CD4-positive, alpha-beta T cell (primary cell): Measurements from ENCODE around the gene GRIA4. TPM values are rescaled to one million over a fixed set of nuclear protein-coding genes. Genes with fewer than 3 reads are reported as not detected.

Experiments
- ATAC-seq: fragments of 200-7000 bp; cut with Tn5 transposase; one replicate; pipeline ENCODE4 v1.10.0; 2022; ENCODE audit warnings: mild to moderate bottlenecking; ENCODE audit not compliant: poor library complexity
- CTCF ChIA-PET: fragments of 350-600 bp; sonication (Branson Sonifier 250); formaldehyde crosslinking; loops from one replicate; lab custom pipeline; 2021; ENCODE audit warnings: antibody characterized with exemption, inconsistent platforms; lab: Charles Lee
- POLR2A ChIA-PET: fragments of 350-600 bp; sonication (Branson Sonifier 250); formaldehyde crosslinking; loops from one replicate; lab custom pipeline; 2021; ENCODE audit warnings: antibody characterized with exemption, inconsistent platforms; lab: Charles Lee
- DNase-seq, 14 experiments: peaks; one replicate each; pipeline ENCODE4 v3.0.0-alpha.2; 2013 to 2020; ENCODE audit warnings: mixed read lengths in 2 of 14
- H3K27ac ChIP-seq, 2 donors: one replicate each; pipeline versions ENCODE4 v1.5.1 to v1.7.0; 2013; ENCODE audit warnings: low read length in 2 of 2, low read depth in 1 of 2, mild to moderate bottlenecking in 1 of 2
- H3K27me3 ChIP-seq, 2 experiments: 1 replicate in 1 of 2; 2 replicates in 1 of 2; pipeline versions ENCODE4 v1.6.1 to v1.7.0; 2013; ENCODE audit warnings: low read length in 2 of 2, control low read depth in 1 of 2, mild to moderate bottlenecking in 1 of 2, moderate library complexity in 1 of 2; ENCODE audit not compliant: insufficient read depth in 2 of 2, control insufficient read depth in 1 of 2
- H3K36me3 ChIP-seq: one replicate; pipeline ENCODE4 v1.6.1; 2013; ENCODE audit warnings: low read length, control low read depth; ENCODE audit not compliant: insufficient read depth
- H3K4me1 ChIP-seq: one replicate; pipeline ENCODE4 v1.6.1; 2013; ENCODE audit warnings: low read length, control low read depth; ENCODE audit not compliant: insufficient read depth
- H3K4me3 ChIP-seq: one replicate; pipeline ENCODE4 v1.5.1; 2013; ENCODE audit warnings: mild to moderate bottlenecking, low read length, moderate library complexity
- H3K9me3 ChIP-seq, 2 experiments: 1 replicate in 1 of 2; 2 replicates in 1 of 2; pipeline versions ENCODE4 v1.6.1 to v1.7.0; 2013; ENCODE audit warnings: low read length in 2 of 2, mild to moderate bottlenecking in 2 of 2, control low read depth in 1 of 2, moderate library complexity in 1 of 2; ENCODE audit not compliant: control insufficient read depth in 1 of 2, insufficient read depth in 1 of 2
- H3K27ac Mint-ChIP-seq: one replicate; pipeline ENCODE4 v1.8.0; 2020; ENCODE audit warnings: mixed read lengths
- H3K27me3 Mint-ChIP-seq: one replicate; pipeline ENCODE4 v1.8.0; 2021; ENCODE audit warnings: mixed read lengths
- H3K36me3 Mint-ChIP-seq: one replicate; pipeline ENCODE4 v1.8.0; 2021; ENCODE audit warnings: low read depth, mixed read lengths
- H3K4me1 Mint-ChIP-seq: one replicate; pipeline ENCODE4 v1.8.0; 2021; ENCODE audit warnings: low read depth, mixed read lengths
- H3K4me3 Mint-ChIP-seq: one replicate; pipeline ENCODE4 v1.8.0; 2020; ENCODE audit warnings: mild to moderate bottlenecking, mixed read lengths
- H3K9me3 Mint-ChIP-seq: one replicate; pipeline ENCODE4 v1.8.0; 2020; ENCODE audit warnings: mixed read lengths
- intact Hi-C, 2 experiments: fragments of 100-400 bp; cut with DNase I in 1 of 2; cut with micrococcal nuclease in 1 of 2; formaldehyde crosslinking; loops; one replicate each; pipeline versions ENCODE4 v1.15.1 to v1.9.0; 2023 to 2025; cut with DNase I, micrococcal nuclease
- total RNA-seq, 174 experiments: library from RNA in 2 of 174; stranded (reverse) in 2 of 174; gene quantifications; one replicate each; pipeline ENCODE4 v1.2.3 and lab custom pipeline; 2021 to 2026
- TF ChIP-seq, protein P1 (sequence below): fragments of 200-600 bp; IDR thresholded peaks from one replicate; pipeline ENCODE4 v1.8.0; 2022; ENCODE audit warnings: antibody characterized with exemption, mild to moderate bottlenecking

The GRIA4 gene
- total RNA-seq, 2 experiments from 2014 or later: not detected

GRCh38 chr11:105613183-105613582 lies 3.3 kb downstream of the GRIA4 start:
- Mint-ChIP-seq H3K36me3 (no peaks in the 10 kb centered on the region), H3K9me3 (no peaks in the 10 kb centered on the region), H3K27me3 (peaks cover 47% of the 10 kb centered on the region), H3K4me3 (no peak overlapping the region), H3K4me1 (peaks cover 10% of the 10 kb centered on the region), H3K27ac (no peak overlapping the region)
- TF ChIP-seq, protein P1, sequence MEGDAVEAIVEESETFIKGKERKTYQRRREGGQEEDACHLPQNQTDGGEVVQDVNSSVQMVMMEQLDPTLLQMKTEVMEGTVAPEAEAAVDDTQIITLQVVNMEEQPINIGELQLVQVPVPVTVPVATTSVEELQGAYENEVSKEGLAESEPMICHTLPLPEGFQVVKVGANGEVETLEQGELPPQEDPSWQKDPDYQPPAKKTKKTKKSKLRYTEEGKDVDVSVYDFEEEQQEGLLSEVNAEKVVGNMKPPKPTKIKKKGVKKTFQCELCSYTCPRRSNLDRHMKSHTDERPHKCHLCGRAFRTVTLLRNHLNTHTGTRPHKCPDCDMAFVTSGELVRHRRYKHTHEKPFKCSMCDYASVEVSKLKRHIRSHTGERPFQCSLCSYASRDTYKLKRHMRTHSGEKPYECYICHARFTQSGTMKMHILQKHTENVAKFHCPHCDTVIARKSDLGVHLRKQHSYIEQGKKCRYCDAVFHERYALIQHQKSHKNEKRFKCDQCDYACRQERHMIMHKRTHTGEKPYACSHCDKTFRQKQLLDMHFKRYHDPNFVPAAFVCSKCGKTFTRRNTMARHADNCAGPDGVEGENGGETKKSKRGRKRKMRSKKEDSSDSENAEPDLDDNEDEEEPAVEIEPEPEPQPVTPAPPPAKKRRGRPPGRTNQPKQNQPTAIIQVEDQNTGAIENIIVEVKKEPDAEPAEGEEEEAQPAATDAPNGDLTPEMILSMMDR: no peak
- ATAC-seq (no peak), DNase-seq (no peak)
- peaks cover 0 to 6% of the 10 kb centered on the region in 2 experiments for H3K9me3 ChIP-seq
- ChIA-PET CTCF (no interaction called here), POLR2A (no interaction called here)
- intact Hi-C loops: no loop called here
- no peak overlapping the region for H3K27ac ChIP-seq
- H3K27me3 ChIP-seq: peaks cover 17 to 42% of the 10 kb centered on the region in 2 experiments
- no peaks in the 10 kb centered on the region for H3K36me3 ChIP-seq
- no peak overlapping the region for H3K4me3 ChIP-seq
- peaks cover 10% of the 10 kb centered on the region for H3K4me1 ChIP-seq

- no peaks in the 10 kb centered on the region for H3K36me3 ChIP-seq
- no peak for DNase-seq
- POLR2A ChIA-PET: no interaction called here
- no peak overlapping the region for H3K4me3 ChIP-seq
- H3K27me3 Mint-ChIP-seq: no peaks in the 10 kb centered on the region
- no peaks in the 10 kb centered on the region for H3K9me3 Mint-ChIP-seq
- TF ChIP-seq, protein P1: no peak
- no peaks in the 10 kb centered on the region for H3K4me1 Mint-ChIP-seq
- H3K4me3 Mint-ChIP-seq: no peak overlapping the region
- intact Hi-C loops: no loop called here
- H3K36me3 Mint-ChIP-seq: no peaks in the 10 kb centered on the region
- no peak overlapping the region for H3K27ac ChIP-seq
- CTCF ChIA-PET: no interaction called here
- no peak overlapping the region for H3K27ac Mint-ChIP-seq
- no peak for ATAC-seq
- no peaks in the 10 kb centered on the region for H3K9me3 ChIP-seq
- H3K4me1 ChIP-seq: no peaks in the 10 kb centered on the region
- no peaks in the 10 kb centered on the region for H3K27me3 ChIP-seq
These were observed 8.6 kb downstream of the GRIA4 start for GRCh38 chr11:105618343-105618955.

GRCh38 chr11:105619556-105619955 lies 9.7 kb downstream of the GRIA4 start:
- H3K4me1 ChIP-seq: no peaks in the 10 kb centered on the region
- CTCF ChIA-PET: no interaction called here
- no peaks in the 10 kb centered on the region for H3K27me3 Mint-ChIP-seq
- no peak overlapping the region for H3K27ac Mint-ChIP-seq
- TF ChIP-seq, protein P1: no peak
- H3K9me3 Mint-ChIP-seq: no peaks in the 10 kb centered on the region
- ATAC-seq (no peak), DNase-seq (no peak)
- H3K36me3 ChIP-seq: no peaks in the 10 kb centered on the region
- no peak overlapping the region for H3K4me3 Mint-ChIP-seq
- intact Hi-C loops: no loop called here
- no peak overlapping the region for H3K4me3 ChIP-seq
- no peaks in the 10 kb centered on the region for H3K36me3 Mint-ChIP-seq
- POLR2A ChIA-PET: no interaction called here
- H3K9me3 ChIP-seq: no peaks in the 10 kb centered on the region
- no peaks in the 10 kb centered on the region for H3K4me1 Mint-ChIP-seq
- no peaks in the 10 kb centered on the region for H3K27me3 ChIP-seq
- H3K27ac ChIP-seq: no peak overlapping the region
